Activated CD4-positive, alpha-beta T cell treated with anti-CD3 and anti-CD28 coated beads, Interleukin-2, amount 10 ng/mL, durations not matched to agents 7 days and 5 days (primary cell): ENCODE measurements around the gene CACNA1E. TPM values are rescaled to one million over a fixed set of nuclear protein-coding genes. Genes with fewer than 3 reads are reported as not detected.

ENCODE experiments used
- CTCF ChIA-PET: fragments of 350-600 bp; sonication (Branson Sonifier 250); formaldehyde crosslinking; loops from one replicate; lab custom pipeline; 2021; ENCODE audit warnings: antibody characterized with exemption; lab: Charles Lee
- POLR2A ChIA-PET: fragments of 350-600 bp; sonication (Branson Sonifier 250); formaldehyde crosslinking; loops from one replicate; lab custom pipeline; 2021; ENCODE audit warnings: antibody characterized with exemption; lab: Charles Lee
- DNase-seq: peaks from one replicate; pipeline ENCODE4 v3.0.0-alpha.2; 2020
- H3K27ac Mint-ChIP-seq: one replicate; pipeline ENCODE4 v1.8.0; 2021; ENCODE audit warnings: mild to moderate bottlenecking, moderate library complexity, mixed read lengths
- H3K27me3 Mint-ChIP-seq: one replicate; pipeline ENCODE4 v1.8.0; 2021; ENCODE audit warnings: mixed read lengths
- H3K36me3 Mint-ChIP-seq: one replicate; pipeline ENCODE4 v1.8.0; 2021; ENCODE audit warnings: low read depth, mixed read lengths
- H3K4me1 Mint-ChIP-seq: one replicate; pipeline ENCODE4 v1.8.0; 2021; ENCODE audit warnings: mixed read lengths
- H3K4me3 Mint-ChIP-seq: one replicate; pipeline ENCODE4 v1.8.0; 2021; ENCODE audit warnings: mild to moderate bottlenecking, moderate library complexity, mixed read lengths
- H3K9me3 Mint-ChIP-seq: one replicate; pipeline ENCODE4 v1.8.0; 2021; ENCODE audit warnings: mixed read lengths
- total RNA-seq, 2 experiments: library from RNA; stranded (reverse); gene quantifications; one replicate each; pipeline ENCODE4 v1.2.3, GENCODE V29; 2021

CACNA1E gene
- total RNA-seq, result not detected

GRCh38 chr1:181483285-181484195 is at the start of gene CACNA1E:
Gene CACNA1E (plus strand): TSS chr1:181483517. CDS start chr1:181483745, 228 bp downstream.
- no peak within 1 kb of the TSS for H3K27ac Mint-ChIP-seq
- peaks cover 87% of the 10 kb centered on the region for H3K27me3 Mint-ChIP-seq
- no peaks in the 10 kb centered on the region for H3K9me3 Mint-ChIP-seq
- ChIA-PET POLR2A (no interaction called here), CTCF (no interaction called here)
- peak within 1 kb of the TSS; percentile 43 for H3K4me3 Mint-ChIP-seq
- H3K36me3 Mint-ChIP-seq, result no peaks in the 10 kb centered on the region
- peaks cover 14% of the 10 kb centered on the region for H3K4me1 Mint-ChIP-seq
- DNase-seq, result no peak

GRCh38 chr1:181433931-181434330 is 49.4 kb upstream of the CACNA1E start:
- Mint-ChIP-seq H3K4me3 (no peak overlapping the region), H3K9me3 (no peaks in the 10 kb centered on the region), H3K4me1 (no peaks in the 10 kb centered on the region), H3K36me3 (no peaks in the 10 kb centered on the region), H3K27me3 (peaks cover 30% of the 10 kb centered on the region), H3K27ac (no peak overlapping the region)
- no peak for DNase-seq
- ChIA-PET CTCF (interaction anchor here (1.0 kb wide), 1 partner anchor 9 kb away, joined by 3 read pairs; no protein-coding TSS in a partner anchor), POLR2A (no interaction called here)

GRCh38 chr1:181438013-181438412 is 45.3 kb upstream of the CACNA1E start:
- Mint-ChIP-seq H3K4me1 (no peaks in the 10 kb centered on the region), H3K9me3 (no peaks in the 10 kb centered on the region), H3K4me3 (no peak overlapping the region), H3K27me3 (peaks cover 28% of the 10 kb centered on the region), H3K27ac (no peak overlapping the region), H3K36me3 (no peaks in the 10 kb centered on the region)
- ChIA-PET CTCF (no interaction called here), POLR2A (no interaction called here)
- no peak for DNase-seq

- Mint-ChIP-seq H3K27ac (no peak overlapping the region), H3K9me3 (no peaks in the 10 kb centered on the region), H3K4me1 (no peaks in the 10 kb centered on the region), H3K36me3 (no peaks in the 10 kb centered on the region), H3K4me3 (no peak overlapping the region), H3K27me3 (peaks cover 17% of the 10 kb centered on the region)
- ChIA-PET CTCF (interaction anchor here (0.6 kb wide), 1 partner anchor 444 kb away, joined by 4 read pairs; no protein-coding TSS in a partner anchor), POLR2A (no interaction called here)
- no peak for DNase-seq
These were observed 42.8 kb upstream of the CACNA1E start for GRCh38 chr1:181440510-181440909.

GRCh38 chr1:181442181-181442525 is 41.2 kb upstream of the CACNA1E start:
- ChIA-PET POLR2A (no interaction called here), CTCF (no interaction called here)
- DNase-seq, result no peak

GRCh38 chr1:181443231-181443853 is 40.0 kb upstream of the CACNA1E start:
- H3K27me3 Mint-ChIP-seq, result peaks cover 9% of the 10 kb centered on the region
- no peak for DNase-seq
- CTCF ChIA-PET, result interaction anchor here (1.0 kb wide), 1 partner anchor 9 kb away, joined by 4 read pairs; no protein-coding TSS in a partner anchor
- H3K36me3 Mint-ChIP-seq, result no peaks in the 10 kb centered on the region
- no peak overlapping the region for H3K27ac Mint-ChIP-seq
- H3K4me1 Mint-ChIP-seq, result no peaks in the 10 kb centered on the region
- POLR2A ChIA-PET, result no interaction called here
- no peak overlapping the region for H3K4me3 Mint-ChIP-seq
- no peaks in the 10 kb centered on the region for H3K9me3 Mint-ChIP-seq

More at GRCh38 chr1:181442181-181442525, 41.2 kb upstream of the CACNA1E start:
- H3K36me3 Mint-ChIP-seq, result no peaks in the 10 kb centered on the region
- no peak overlapping the region for H3K4me3 Mint-ChIP-seq
- no peaks in the 10 kb centered on the region for H3K4me1 Mint-ChIP-seq
- H3K27me3 Mint-ChIP-seq, result peaks cover 16% of the 10 kb centered on the region
- no peaks in the 10 kb centered on the region for H3K9me3 Mint-ChIP-seq
- no peak overlapping the region for H3K27ac Mint-ChIP-seq

GRCh38 chr1:181445436-181445835 is 37.9 kb upstream of the CACNA1E start:
- no peaks in the 10 kb centered on the region for H3K4me1 Mint-ChIP-seq
- peaks cover 7% of the 10 kb centered on the region for H3K27me3 Mint-ChIP-seq
- CTCF ChIA-PET, result no interaction called here
- H3K9me3 Mint-ChIP-seq, result no peaks in the 10 kb centered on the region
- no peak overlapping the region for H3K27ac Mint-ChIP-seq
- no peak for DNase-seq
- no peaks in the 10 kb centered on the region for H3K36me3 Mint-ChIP-seq
- POLR2A ChIA-PET, result no interaction called here
- no peak overlapping the region for H3K4me3 Mint-ChIP-seq

- POLR2A ChIA-PET, result no interaction called here
- no peak overlapping the region for H3K27ac Mint-ChIP-seq
- H3K9me3 Mint-ChIP-seq, result no peaks in the 10 kb centered on the region
- H3K36me3 Mint-ChIP-seq, result no peaks in the 10 kb centered on the region
- DNase-seq, result no peak
- H3K27me3 Mint-ChIP-seq, result peaks cover 7% of the 10 kb centered on the region
- no peaks in the 10 kb centered on the region for H3K4me1 Mint-ChIP-seq
- CTCF ChIA-PET, result interaction anchor here (0.8 to 1.6 kb wide), 2 partner anchors 10 to 23 kb away, joined by 3 read pairs; no protein-coding TSS in a partner anchor
- no peak overlapping the region for H3K4me3 Mint-ChIP-seq
These were observed 34.9 kb upstream of the CACNA1E start for GRCh38 chr1:181448461-181448860.

- no peaks in the 10 kb centered on the region for H3K9me3 Mint-ChIP-seq
- peaks cover 4% of the 10 kb centered on the region for H3K27me3 Mint-ChIP-seq
- DNase-seq, result no peak
- no peak overlapping the region for H3K27ac Mint-ChIP-seq
- H3K4me1 Mint-ChIP-seq, result no peaks in the 10 kb centered on the region
- POLR2A ChIA-PET, result no interaction called here
- CTCF ChIA-PET, result no interaction called here
- no peak overlapping the region for H3K4me3 Mint-ChIP-seq
- H3K36me3 Mint-ChIP-seq, result no peaks in the 10 kb centered on the region
These were observed 31.6 kb upstream of the CACNA1E start for GRCh38 chr1:181451661-181452230.

GRCh38 chr1:181452746-181453145 is 30.6 kb upstream of the CACNA1E start:
- peaks cover 4% of the 10 kb centered on the region for H3K27me3 Mint-ChIP-seq
- no peak for DNase-seq
- no peaks in the 10 kb centered on the region for H3K9me3 Mint-ChIP-seq
- H3K4me1 Mint-ChIP-seq, result no peaks in the 10 kb centered on the region
- H3K4me3 Mint-ChIP-seq, result no peak overlapping the region
- POLR2A ChIA-PET, result no interaction called here
- no peak overlapping the region for H3K27ac Mint-ChIP-seq
- CTCF ChIA-PET, result no interaction called here
- no peaks in the 10 kb centered on the region for H3K36me3 Mint-ChIP-seq

- Mint-ChIP-seq H3K4me3 (no peak overlapping the region), H3K27me3 (peaks cover 4% of the 10 kb centered on the region), H3K4me1 (no peaks in the 10 kb centered on the region), H3K9me3 (no peaks in the 10 kb centered on the region), H3K27ac (no peak overlapping the region), H3K36me3 (no peaks in the 10 kb centered on the region)
- POLR2A ChIA-PET, result no interaction called here
- DNase-seq, result no peak
- CTCF ChIA-PET, result interaction anchor here (0.5 kb wide), 1 partner anchor 213 kb away, joined by 3 read pairs; no protein-coding TSS in a partner anchor
These were observed 29.6 kb upstream of the CACNA1E start for GRCh38 chr1:181453541-181454201.

- ChIA-PET POLR2A (no interaction called here), CTCF (no interaction called here)
- Mint-ChIP-seq H3K4me1 (no peaks in the 10 kb centered on the region), H3K4me3 (no peak overlapping the region), H3K9me3 (no peaks in the 10 kb centered on the region), H3K36me3 (no peaks in the 10 kb centered on the region), H3K27me3 (peaks cover 4% of the 10 kb centered on the region), H3K27ac (no peak overlapping the region)
- DNase-seq, result no peak
These were observed 26.8 kb upstream of the CACNA1E start for GRCh38 chr1:181456551-181456950.
